GM21423 (cell line): ENCODE results near the gene ZSCAN21.

ENCODE experiments used
- ATAC-seq: cut with Tn5 transposase; IDR thresholded peaks from one replicate; pipeline ENCODE4 v1.9.1; 2021; ENCODE audit warnings: mild to moderate bottlenecking, moderate library complexity; ENCODE audit not compliant: unreplicated experiment

The ZSCAN21 gene

GRCh38 chr7:100024020-100024619 is 25.5 kb upstream of the ZSCAN21 start:
- no peak for ATAC-seq

DNA sequence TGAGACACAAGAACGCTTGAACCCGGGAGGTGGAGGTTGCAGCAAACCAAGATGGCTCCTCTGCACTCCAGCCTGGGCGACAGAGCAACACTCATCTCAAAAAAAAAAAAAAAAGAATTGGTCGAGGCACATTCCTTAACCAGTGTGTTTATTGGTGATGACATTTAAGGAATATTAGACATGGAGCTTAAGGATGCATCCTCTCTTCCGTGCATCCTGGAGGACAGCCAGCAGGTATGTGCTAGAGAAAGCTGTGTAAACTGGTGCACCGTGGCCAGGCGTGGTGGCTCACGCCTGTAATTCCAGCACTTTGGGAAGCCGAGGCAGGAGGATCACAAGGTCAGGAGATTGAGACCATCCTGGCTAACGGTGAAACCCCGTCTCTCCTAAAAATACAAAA is 22.4 kb upstream of the ZSCAN21 start:
- ATAC-seq = no peak

GRCh38 chr7:100029596-100029995 is 20.0 kb upstream of the ZSCAN21 start:
- ATAC-seq = no peak

DNA sequence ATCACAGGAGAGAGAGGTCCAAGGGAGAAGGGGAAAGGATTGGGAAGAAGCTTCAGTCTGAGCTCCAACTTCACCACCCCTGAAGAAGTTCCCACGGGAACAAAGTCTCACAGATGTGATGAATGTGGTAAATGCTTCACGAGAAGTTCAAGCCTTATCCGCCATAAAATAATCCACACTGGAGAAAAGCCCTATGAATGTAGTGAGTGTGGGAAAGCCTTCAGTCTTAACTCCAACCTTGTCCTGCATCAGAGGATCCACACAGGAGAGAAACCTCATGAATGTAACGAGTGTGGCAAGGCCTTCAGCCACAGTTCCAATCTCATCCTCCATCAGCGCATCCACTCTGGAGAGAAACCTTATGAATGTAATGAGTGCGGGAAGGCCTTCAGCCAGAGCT is 16.0 kb upstream of the ZSCAN21 start:
- no peak for ATAC-seq

DNA sequence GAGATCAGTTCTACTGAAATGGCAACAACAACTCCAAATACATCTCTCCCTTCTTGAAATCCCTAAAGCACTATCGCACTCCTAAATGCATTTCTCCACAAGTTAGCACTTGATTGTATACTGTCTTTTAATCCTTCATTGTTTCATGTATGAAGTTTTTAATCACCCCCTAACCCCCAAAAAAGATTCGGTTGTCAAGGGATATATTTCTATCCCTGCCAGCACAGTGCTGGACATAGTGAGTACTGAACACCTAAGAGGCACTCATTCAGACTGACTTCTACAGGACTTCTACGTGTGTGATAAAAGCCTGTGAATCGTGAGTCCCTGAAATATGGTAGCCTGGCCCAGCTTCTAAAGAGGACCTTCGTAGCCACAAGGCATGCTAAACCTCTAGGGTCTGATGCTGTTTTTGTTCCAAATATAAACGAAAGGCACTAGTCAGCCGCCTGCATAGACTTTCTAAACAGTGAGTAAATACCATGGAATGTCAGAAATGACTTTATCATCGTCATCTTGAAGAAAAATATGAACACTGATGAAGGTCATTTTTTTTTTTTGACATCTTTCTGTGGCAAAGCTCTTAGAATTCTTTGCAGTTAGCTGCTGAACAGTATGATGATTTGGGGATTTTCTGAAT is 14.6 kb upstream of the ZSCAN21 start:
- no peak for ATAC-seq

- ATAC-seq = no peak
These were observed 13.7 kb upstream of the ZSCAN21 start for GRCh38 chr7:100035876-100036275.

- no peak for ATAC-seq
These were observed 11.2 kb upstream of the ZSCAN21 start for GRCh38 chr7:100038326-100038725.

DNA sequence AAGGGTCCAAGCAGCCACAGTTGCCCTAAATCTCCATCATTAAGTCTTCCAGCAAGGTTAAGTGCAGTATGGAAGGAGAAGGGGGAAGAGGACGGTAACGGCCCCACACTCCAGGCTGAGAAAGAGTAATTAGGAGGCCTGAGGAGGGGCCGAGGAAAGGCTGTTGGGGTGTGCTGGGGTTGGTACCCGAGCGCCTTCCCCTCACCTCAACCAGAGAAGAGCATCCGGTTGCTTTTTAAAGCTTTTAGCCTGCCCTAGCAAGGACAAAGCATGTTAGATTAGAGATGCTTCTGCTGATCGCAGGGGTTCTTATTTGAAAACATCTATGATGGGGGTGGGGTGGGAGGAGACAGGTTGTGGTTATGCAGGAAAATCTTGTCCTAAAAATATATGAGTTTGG is 9.0 kb upstream of the ZSCAN21 start:
- no peak for ATAC-seq

GRCh38 chr7:100044718-100045117 is 4.9 kb upstream of the ZSCAN21 start:
- no peak for ATAC-seq

DNA sequence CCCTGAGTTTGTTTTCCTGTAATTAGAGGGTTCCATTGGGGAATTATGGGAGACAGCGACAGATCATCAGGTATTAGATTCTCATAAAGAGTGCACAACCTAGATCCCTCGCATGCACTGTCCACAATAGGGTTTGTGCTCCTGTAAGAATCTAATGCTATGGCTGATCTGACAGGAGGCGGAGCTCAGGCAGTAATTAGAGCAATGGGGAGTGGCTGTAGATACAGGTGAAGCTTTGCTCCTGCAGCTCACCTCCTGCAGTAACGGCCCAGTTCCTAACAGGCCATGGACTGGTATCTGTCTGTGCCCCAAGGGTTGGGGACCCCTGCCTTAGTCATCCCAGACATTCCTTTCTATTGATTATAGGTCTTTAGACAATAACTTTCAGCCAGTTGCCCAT is 894 bp upstream of the ZSCAN21 start:
- ATAC-seq = no peak

DNA sequence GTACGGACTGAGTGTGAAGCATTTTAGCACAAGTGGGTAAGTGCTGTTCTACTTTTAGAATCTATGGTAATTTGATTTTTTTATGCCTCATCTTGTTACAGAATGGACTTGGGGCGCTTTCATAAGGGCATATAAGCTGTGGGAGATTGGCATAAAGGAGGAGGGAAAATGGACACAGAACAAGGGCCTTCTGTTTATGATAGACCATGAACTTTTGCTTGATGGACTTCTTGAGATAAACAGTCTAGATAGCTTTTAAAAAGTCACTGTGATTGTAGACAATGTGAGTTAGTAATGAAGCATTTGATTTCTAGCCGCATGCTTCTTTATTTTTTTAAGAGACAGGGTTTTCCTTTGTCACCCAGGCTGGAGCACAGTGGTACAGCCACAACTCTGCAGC is 2.0 kb downstream of the ZSCAN21 start:
- ATAC-seq = no peak

DNA sequence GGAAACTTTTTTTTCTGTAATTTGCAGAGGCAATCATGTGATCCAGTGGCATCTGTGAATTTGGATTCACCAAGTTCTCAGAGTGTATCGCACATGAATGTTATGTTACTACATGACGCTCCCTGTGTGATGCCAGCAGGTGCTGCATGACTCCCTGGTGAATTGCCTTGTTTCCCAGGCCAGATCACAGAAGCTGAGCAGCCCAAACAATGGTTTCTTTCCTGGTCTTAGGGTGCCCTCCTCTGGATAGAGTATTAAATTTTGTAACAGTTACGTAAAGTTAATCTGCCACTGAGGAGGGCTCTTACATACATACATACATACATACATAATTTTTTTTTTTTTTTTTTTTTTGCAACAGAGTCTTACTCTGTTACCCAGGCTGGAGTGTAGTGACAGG is 3.6 kb downstream of the ZSCAN21 start:
- ATAC-seq = no peak

GRCh38 chr7:100057006-100057405 is 7.4 kb downstream of the ZSCAN21 start:
- no peak for ATAC-seq

DNA sequence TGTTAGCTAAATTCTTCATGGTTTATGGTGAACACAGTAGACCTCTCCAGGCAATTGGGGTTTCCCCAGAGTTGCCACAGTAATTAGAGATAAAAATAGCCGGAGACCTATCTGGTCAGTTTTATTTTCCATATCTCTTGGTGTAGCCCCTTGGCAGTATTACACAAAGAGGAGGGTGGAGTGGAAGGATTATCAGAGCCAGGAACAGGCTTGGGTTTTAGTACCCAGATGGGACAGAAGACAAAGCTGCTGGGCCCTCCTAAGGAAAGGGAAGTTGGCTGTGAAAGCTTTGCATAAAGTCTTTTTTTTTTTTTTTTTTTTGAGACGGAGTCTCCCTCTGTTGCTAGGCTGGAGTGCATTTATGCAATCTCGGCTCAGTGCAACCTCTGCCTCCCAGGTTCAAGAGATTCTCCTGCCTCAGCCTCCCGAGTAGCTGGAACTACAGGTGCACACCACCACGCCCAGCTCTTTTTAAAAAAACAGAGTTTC is 9.7 kb downstream of the ZSCAN21 start:
- no peak for ATAC-seq

GRCh38 chr7:100061518-100062193 is 12.1 kb downstream of the ZSCAN21 start:
- ATAC-seq = no peak

GRCh38 chr7:100063376-100063775 is 13.8 kb downstream of the ZSCAN21 start:
- ATAC-seq = no peak

DNA sequence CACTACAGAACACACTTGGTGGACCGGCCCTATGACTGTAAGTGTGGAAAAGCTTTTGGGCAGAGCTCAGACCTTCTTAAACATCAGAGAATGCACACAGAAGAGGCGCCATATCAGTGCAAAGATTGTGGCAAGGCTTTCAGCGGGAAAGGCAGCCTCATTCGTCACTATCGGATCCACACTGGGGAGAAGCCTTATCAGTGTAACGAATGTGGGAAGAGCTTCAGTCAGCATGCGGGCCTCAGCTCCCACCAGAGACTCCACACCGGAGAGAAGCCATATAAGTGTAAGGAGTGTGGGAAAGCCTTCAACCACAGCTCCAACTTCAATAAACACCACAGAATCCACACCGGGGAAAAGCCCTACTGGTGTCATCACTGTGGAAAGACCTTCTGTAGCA is 14.6 kb downstream of the ZSCAN21 start:
- no peak for ATAC-seq

GRCh38 chr7:100065452-100066186 is 16.0 kb downstream of the ZSCAN21 start:
- ATAC-seq = no peak

DNA sequence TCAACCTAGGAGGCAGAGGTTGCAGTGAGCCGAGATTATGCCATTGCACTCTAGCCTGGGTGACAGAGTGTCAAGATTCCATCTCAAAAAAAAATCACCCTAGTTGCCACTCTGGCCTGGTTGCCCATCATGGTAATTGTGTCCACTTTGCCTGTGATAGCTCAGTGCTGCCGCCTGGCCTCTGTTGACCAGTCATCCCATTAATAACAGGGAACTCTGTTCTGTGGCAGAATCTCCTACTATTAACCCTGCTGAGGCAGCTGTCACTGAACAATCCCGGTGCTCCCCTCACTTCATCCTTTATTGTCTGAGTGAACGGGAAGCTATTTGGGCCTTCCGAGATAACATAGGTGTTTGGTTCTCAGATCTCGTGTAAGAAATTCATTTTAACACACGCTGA is 17.4 kb downstream of the ZSCAN21 start:
- ATAC-seq = no peak

GRCh38 chr7:100069991-100070390 is 20.4 kb downstream of the ZSCAN21 start:
- no peak for ATAC-seq

- no peak for ATAC-seq
These were observed 21.6 kb downstream of the ZSCAN21 start for GRCh38 chr7:100071018-100071723.
